Measurements from ENCODE around the gene HLX. TPM values are rescaled to one million over a fixed set of nuclear protein-coding genes. Genes with fewer than 3 reads are reported as not detected.
A peak's percentile ranks its signal among the peaks of the same experiment; 100 is the strongest.

HLX gene
- total RNA-seq, 2 donors from 2014 or later: 1.9 TPM; not detected in 1

DNA sequence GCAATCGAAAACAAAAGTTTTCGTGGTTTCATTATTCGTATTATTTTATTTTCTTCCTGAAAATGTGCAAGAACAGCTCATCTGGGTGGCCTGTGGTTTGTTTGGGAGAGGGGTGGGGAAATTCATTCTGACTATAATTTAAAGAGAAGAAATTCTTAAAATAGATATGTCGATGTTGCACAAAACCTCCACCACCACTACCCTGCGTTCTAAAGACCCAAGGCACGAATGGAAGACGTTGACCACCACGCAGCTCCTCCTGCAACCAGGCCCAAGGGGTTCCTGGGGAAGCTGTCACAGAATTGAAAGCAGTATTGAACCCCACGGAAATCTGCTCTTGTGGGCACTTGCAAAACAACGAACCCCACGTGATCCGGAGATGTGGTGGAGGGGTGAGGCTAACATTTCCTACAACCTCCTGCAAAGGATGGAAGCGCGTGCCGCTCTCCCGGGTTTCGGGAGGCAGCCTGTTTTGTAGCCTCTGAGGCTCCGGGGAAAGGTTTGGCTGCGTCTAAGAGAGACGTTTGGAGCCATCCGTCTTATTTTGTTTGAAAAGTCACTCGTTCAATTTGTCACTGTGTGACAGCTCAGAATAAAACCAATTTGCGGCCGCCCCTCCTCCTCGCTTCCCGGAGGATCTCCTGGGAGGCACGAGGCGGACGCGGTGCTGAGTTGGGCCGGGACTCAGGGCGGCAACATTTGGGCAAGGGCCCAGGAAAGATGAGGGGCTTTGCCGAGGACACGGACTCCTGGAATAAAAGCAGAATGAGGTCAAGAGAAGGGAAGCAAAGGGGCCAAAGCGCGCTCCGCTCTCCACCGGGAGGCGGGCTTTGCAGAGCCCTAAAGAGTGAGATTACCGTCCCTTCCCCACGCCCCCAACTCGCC, 810 bp upstream of the HLX start:
- Mint-ChIP-seq H3K9me3 (no peaks in the 10 kb centered on the region), H3K36me3 (peaks cover 12 to 22% of the 10 kb centered on the region in 2 donors), H3K27ac (peak overlapping the region in 1 of 2 donors; percentile 65)
- DNase-seq (ENCODE audit: low spot score in 2 of 2) (no peak), ATAC-seq (peak in 1 of 2 donors; percentile 29)

DNA sequence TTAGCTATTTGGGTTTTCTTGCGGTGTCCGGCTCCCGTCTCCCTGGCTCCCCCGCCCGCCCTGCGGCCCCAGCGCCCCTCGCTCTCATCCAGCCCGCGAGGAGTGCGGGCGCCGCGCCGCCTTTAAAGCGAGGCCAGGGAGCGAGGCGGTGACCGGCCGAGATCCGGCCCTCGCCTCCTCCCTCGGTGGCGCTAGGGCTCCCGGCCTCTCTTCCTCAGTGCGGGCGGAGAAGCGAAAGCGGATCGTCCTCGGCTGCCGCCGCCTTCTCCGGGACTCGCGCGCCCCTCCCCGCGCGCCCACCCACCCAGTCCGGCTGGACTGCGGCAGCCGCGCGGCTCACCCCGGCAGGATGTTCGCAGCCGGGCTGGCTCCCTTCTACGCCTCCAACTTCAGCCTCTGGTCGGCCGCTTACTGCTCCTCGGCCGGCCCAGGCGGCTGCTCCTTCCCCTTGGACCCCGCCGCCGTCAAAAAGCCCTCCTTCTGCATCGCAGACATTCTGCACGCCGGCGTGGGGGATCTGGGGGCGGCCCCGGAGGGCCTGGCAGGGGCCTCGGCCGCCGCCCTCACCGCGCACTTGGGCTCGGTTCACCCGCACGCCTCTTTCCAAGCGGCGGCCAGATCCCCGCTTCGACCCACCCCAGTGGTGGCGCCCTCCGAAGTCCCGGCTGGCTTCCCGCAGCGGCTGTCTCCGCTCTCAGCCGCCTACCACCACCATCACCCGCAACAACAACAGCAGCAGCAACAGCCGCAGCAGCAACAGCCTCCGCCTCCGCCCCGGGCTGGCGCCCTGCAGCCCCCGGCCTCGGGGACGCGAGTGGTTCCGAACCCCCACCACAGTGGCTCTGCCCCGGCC, 492 bp downstream of the HLX start:
- peaks cover 12 to 26% of the 10 kb centered on the region in 2 donors for H3K36me3 Mint-ChIP-seq
- peak; percentile 41 for ATAC-seq
- DNase-seq (ENCODE audit: low spot score in 2 of 2): no peak
- H3K9me3 Mint-ChIP-seq: no peaks in the 10 kb centered on the region
- no peak overlapping the region for H3K27ac Mint-ChIP-seq

GRCh38 chr1:220880362-220880670, 1.1 kb downstream of the HLX start:
- Mint-ChIP-seq H3K27ac (no peak overlapping the region), H3K36me3 (peaks cover 12 to 26% of the 10 kb centered on the region in 2 donors), H3K9me3 (no peaks in the 10 kb centered on the region)
- DNase-seq (ENCODE audit: low spot score in 2 of 2) (no peak), ATAC-seq (no peak)

DNA sequence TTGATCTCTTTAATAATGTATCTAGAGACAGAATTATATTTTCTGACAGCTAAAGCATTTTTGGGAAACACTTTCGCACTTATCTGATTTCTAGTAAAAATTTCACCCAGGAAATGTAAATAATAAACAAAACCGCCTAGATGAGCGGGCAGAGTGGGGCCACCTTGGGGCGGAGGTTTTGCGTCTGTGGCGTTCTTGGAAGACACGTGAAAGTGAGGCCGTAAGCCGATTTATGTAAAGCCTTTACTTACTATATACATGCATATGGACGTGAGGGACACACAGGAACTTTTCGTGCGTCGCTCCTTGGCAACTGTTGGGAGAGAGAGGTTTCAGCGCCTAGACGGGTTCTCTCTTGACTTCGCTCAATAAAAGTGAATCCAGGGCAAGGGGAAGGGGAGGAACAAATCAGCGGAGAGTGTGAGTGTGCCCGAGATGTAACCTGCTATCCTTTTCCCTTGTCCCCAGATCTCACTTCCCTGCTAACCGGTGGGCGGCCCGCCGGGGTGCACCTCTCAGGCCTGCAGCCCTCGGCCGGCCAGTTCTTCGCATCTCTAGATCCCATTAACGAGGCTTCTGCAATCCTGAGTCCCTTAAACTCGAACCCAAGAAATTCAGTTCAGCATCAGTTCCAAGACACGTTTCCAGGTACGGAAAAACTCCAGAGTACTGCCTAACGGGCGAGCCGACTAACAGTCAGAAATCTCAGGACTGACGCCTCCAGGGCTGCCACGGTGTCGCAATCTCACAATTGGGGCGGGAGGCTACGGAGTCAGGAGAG, 1.7 kb downstream of the HLX start:
- H3K36me3 Mint-ChIP-seq: peaks cover 12 to 28% of the 10 kb centered on the region in 2 donors
- no peak for DNase-seq (ENCODE audit: low spot score in 2 of 2)

GRCh38 chr1:220882061-220882891, 3.0 kb downstream of the HLX start:
- H3K27ac Mint-ChIP-seq: no peak overlapping the region
- ATAC-seq (no peak), DNase-seq (ENCODE audit: low spot score in 2 of 2) (no peak)
- no peaks in the 10 kb centered on the region for H3K9me3 Mint-ChIP-seq
- H3K36me3 Mint-ChIP-seq: peaks cover 12 to 33% of the 10 kb centered on the region in 2 donors

More for the DNA sequence above, 1.7 kb downstream of the HLX start:
- no peak overlapping the region for H3K27ac Mint-ChIP-seq
- ATAC-seq: no peak
- no peaks in the 10 kb centered on the region for H3K9me3 Mint-ChIP-seq

DNA sequence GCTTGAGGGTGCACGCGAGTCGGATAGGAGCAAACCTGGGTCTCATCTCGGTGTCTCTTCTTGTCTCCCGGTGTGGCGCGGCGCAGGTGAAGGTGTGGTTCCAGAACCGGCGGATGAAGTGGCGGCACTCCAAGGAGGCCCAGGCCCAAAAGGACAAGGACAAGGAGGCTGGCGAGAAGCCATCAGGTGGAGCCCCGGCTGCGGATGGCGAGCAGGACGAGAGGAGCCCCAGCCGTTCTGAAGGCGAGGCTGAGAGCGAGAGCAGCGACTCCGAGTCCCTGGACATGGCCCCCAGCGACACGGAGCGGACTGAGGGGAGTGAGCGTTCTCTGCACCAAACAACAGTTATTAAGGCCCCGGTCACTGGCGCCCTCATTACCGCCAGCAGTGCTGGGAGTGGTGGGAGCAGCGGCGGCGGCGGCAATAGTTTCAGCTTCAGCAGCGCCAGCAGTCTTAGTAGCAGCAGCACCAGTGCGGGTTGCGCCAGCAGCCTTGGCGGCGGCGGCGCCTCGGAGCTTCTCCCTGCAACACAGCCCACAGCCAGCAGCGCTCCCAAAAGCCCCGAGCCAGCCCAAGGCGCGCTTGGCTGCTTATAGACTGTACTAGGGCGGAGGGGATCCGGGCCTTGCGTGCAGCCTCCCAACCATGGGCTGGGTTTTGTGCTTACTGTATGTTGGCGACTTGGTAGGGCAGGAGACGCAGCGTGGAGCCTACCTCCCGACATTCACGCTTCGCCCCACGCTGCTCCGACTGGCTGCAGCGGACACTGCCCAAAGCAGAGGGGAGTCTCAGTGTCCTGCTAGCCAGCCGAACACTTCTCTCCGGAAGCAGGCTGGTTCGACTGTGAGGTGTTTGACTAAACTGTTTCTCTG, 5.1 kb downstream of the HLX start:
- H3K36me3 Mint-ChIP-seq: peaks cover 7 to 27% of the 10 kb centered on the region in 2 donors
- ATAC-seq: no peak
- H3K9me3 Mint-ChIP-seq: no peaks in the 10 kb centered on the region
- DNase-seq (ENCODE audit: low spot score in 2 of 2): no peak
- H3K27ac Mint-ChIP-seq: no peak overlapping the region

- no peak for ATAC-seq
- H3K36me3 Mint-ChIP-seq: peaks cover 7 to 29% of the 10 kb centered on the region in 2 donors
- DNase-seq (ENCODE audit: low spot score in 2 of 2): no peak
- H3K27ac Mint-ChIP-seq: no peak overlapping the region
- no peaks in the 10 kb centered on the region for H3K9me3 Mint-ChIP-seq
Observed at GRCh38 chr1:220884981-220885918, 6.0 kb downstream of the HLX start.

- no peak for ATAC-seq
- no peak for DNase-seq (ENCODE audit: low spot score in 2 of 2)
- Mint-ChIP-seq H3K36me3 (peaks cover 3 to 29% of the 10 kb centered on the region in 2 donors), H3K9me3 (no peaks in the 10 kb centered on the region), H3K27ac (no peak overlapping the region)
Observed at GRCh38 chr1:220885971-220886370, 6.7 kb downstream of the HLX start.

GRCh38 chr1:220886470-220887201, 7.4 kb downstream of the HLX start:
- ATAC-seq (no peak), DNase-seq (ENCODE audit: low spot score in 2 of 2) (no peak)
- H3K36me3 Mint-ChIP-seq: peaks cover 4 to 32% of the 10 kb centered on the region in 2 donors
- no peaks in the 10 kb centered on the region for H3K9me3 Mint-ChIP-seq
- no peak overlapping the region for H3K27ac Mint-ChIP-seq

DNA sequence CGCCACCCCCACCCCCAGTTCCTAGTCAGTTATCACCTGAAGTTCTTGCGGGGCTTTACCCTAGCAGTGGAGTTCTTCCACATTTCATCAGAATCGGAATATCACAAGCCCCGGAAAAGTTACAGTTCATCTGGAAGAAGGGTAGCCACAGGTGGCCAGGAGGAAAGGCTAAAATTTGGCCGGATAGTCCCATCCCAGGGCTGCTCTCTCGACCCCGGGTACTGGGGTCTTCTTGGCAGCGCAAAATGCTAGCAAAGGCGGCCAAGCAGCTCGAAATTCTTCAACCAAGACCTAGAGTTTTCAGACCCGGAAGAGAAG, 7.9 kb downstream of the HLX start:
- Mint-ChIP-seq H3K27ac (no peak overlapping the region), H3K9me3 (no peaks in the 10 kb centered on the region), H3K36me3 (peaks cover 9 to 33% of the 10 kb centered on the region in 2 donors)
- no peak for DNase-seq (ENCODE audit: low spot score in 2 of 2)
- no peak for ATAC-seq

DNA sequence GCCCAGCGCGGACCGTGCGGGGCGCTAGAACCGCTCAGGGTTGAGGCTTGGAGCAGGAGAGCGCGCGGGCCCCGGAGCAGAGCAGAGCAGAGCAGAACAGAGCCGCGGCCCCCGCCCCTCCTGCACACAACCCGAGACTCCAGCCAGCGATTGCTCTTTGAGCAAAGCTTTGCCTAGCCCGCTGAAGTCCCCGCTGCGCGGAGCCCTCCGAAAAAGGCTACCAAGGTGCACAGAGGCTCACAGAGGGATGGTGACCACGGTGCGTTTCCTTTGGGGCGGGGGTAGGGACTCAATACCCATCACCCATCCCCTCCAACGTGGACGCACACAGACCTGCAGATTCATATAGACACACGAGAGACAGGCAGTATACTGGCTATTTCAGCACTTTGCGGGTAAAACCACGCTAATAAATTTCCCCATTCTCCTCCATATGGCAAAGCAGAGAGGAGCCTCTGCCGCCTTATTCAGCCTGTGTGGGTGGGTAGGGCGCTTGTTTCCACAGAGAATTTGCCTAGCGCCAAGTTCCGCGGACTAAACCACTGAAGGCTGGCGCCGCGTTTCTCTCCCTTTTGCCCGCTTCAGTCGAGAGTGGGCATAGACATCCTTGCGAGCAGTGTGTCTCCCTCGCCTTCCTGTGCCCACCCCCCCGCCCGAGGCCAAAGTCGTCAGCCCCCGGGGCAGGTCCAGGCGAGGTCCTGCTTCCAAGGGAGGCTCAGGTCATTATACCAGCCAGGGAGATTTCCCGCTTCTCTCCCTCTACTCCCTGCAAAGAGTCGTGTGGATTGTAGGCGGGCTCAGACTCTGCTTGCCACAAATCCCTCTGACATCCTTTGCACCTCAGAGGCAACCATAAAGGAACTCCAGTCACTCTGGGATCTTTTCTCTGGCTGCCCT, 8.5 kb downstream of the HLX start:
- Mint-ChIP-seq H3K27ac (no peak overlapping the region), H3K9me3 (no peaks in the 10 kb centered on the region), H3K36me3 (peaks cover 15 to 37% of the 10 kb centered on the region in 2 donors)
- DNase-seq (ENCODE audit: low spot score in 2 of 2) (no peak), ATAC-seq (no peak)

DNA sequence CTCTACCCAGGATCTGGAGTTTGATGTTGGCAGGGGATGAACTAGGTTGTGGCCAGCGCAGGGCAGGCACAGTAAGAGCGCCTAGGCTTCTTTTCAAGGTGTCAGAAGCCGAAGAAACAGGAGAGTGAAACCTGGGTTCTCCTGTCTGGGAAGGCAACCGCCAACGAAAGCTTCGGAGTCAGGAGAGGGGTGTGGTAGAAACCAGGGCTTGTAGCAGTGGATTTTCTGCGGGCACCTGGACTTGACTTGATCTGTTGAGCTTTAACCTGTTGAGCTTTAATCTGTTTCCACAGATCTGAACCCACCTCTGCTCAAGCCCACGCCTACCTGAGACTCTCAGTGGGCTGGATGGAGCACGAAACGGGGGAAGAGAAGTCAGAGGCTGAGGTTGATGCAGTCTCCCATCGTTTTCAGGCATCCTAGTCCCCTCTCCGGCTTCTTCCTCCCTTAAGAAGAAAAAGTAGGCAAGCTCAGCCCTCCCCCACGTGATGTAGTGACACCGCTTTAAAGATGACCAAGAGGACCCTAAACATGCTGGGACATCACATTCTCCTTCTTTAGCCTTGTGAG, 9.3 kb downstream of the HLX start:
- Mint-ChIP-seq H3K36me3 (peaks cover 21 to 43% of the 10 kb centered on the region in 2 donors), H3K27ac (no peak overlapping the region), H3K9me3 (no peaks in the 10 kb centered on the region)
- no peak for ATAC-seq
- DNase-seq (ENCODE audit: low spot score in 2 of 2): no peak

- H3K9me3 Mint-ChIP-seq: no peaks in the 10 kb centered on the region
- H3K27ac Mint-ChIP-seq: no peak overlapping the region
- H3K36me3 Mint-ChIP-seq: peaks cover 21 to 39% of the 10 kb centered on the region in 2 donors
- ATAC-seq (no peak), DNase-seq (ENCODE audit: low spot score in 2 of 2) (no peak)
Observed at GRCh38 chr1:220889333-220889732, 10.1 kb downstream of the HLX start.
